Superior temporal gyrus (tissue), 1 donor: Measurements from ENCODE around the gene RIN3.
"Not testable (repeated sequence)": the region's sequence is repeated elsewhere in the genome, so short reads cannot be mapped to it uniquely, and the experiment has no call there.

Experiments used
- DNase-seq: peaks from one replicate; pipeline ENCODE4 v3.0.0-alpha.2; 2016; ENCODE audit errors: extremely low spot score

Gene RIN3

GRCh38 chr14:92528486-92529100, 15.0 kb downstream of the RIN3 start:
- no peak for DNase-seq

GRCh38 chr14:92529903-92530302, 16.3 kb downstream of the RIN3 start:
- DNase-seq: no peak

- DNase-seq: no peak
Observed at GRCh38 chr14:92531106-92531873, 17.7 kb downstream of the RIN3 start.

- DNase-seq: no peak
Observed at GRCh38 chr14:92532490-92533163, 19.0 kb downstream of the RIN3 start.

GRCh38 chr14:92534932-92535643, 21.5 kb downstream of the RIN3 start:
- DNase-seq: no peak

- not testable (repeated sequence) for DNase-seq
Observed at GRCh38 chr14:92536231-92536630, 22.6 kb downstream of the RIN3 start.

- no peak for DNase-seq
Observed at GRCh38 chr14:92538412-92538985, 24.9 kb downstream of the RIN3 start.

GRCh38 chr14:92539419-92539818, 25.8 kb downstream of the RIN3 start:
- DNase-seq: no peak

GRCh38 chr14:92539875-92540274, 26.3 kb downstream of the RIN3 start:
- no peak for DNase-seq

- no peak for DNase-seq
Observed at GRCh38 chr14:92540472-92541048, 27.0 kb downstream of the RIN3 start.

- no peak for DNase-seq
Observed at GRCh38 chr14:92542766-92543554, 29.4 kb downstream of the RIN3 start.

- DNase-seq: no peak
Observed at GRCh38 chr14:92544051-92544720, 30.6 kb downstream of the RIN3 start.

- DNase-seq: no peak
Observed at GRCh38 chr14:92546347-92547053, 32.9 kb downstream of the RIN3 start.

GRCh38 chr14:92549105-92549858, 35.7 kb downstream of the RIN3 start:
- DNase-seq: no peak

GRCh38 chr14:92549859-92550230, 36.3 kb downstream of the RIN3 start:
- peak; percentile 17 for DNase-seq

- DNase-seq: no peak
Observed at GRCh38 chr14:92551044-92551841, 37.7 kb downstream of the RIN3 start.

GRCh38 chr14:92552066-92552465, 38.5 kb downstream of the RIN3 start:
- no peak for DNase-seq

- no peak for DNase-seq
Observed at GRCh38 chr14:92553438-92553837, 39.9 kb downstream of the RIN3 start.
